Ureter (tissue), 1 donor: ENCODE results near the gene TRIM31. TPM values are rescaled to one million over a fixed set of nuclear protein-coding genes. Genes with fewer than 3 reads are reported as not detected.
A peak's percentile ranks its signal among the peaks of the same experiment; 100 is the strongest.

ENCODE experiments used
- DNase-seq: peaks from one replicate; pipeline ENCODE4 v3.0.0-alpha.2; 2020; ENCODE audit warnings: low spot score
- total RNA-seq: library from RNA; stranded (reverse); gene quantifications from one replicate; pipeline ENCODE4 v1.2.4, GENCODE V29; 2023
- donor health status: DM: yes; HTN: yes; CAD: no.

The TRIM31 gene
- total RNA-seq, 1 donor from 2014 or later: 0.78 TPM

DNA sequence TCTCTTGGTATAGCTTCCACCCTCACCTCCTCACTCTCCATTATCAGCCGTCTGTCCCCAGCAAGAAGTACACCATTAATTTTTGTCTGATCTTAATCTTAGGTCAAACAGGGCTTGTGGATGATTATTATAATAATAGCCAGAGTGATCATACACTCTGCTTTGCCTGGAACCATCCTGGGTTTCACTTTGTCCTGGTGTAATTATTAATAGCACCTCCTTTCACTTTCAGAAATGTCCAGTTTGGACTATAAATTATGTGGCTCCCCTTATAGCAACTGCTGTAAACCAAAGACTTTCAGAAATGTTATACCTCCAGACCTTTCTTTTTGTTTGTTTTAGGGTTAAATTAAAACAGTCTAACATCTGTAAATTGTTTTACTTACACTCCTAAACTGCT lies 951 bp upstream of the TRIM31 start:
- no peak for DNase-seq

DNA sequence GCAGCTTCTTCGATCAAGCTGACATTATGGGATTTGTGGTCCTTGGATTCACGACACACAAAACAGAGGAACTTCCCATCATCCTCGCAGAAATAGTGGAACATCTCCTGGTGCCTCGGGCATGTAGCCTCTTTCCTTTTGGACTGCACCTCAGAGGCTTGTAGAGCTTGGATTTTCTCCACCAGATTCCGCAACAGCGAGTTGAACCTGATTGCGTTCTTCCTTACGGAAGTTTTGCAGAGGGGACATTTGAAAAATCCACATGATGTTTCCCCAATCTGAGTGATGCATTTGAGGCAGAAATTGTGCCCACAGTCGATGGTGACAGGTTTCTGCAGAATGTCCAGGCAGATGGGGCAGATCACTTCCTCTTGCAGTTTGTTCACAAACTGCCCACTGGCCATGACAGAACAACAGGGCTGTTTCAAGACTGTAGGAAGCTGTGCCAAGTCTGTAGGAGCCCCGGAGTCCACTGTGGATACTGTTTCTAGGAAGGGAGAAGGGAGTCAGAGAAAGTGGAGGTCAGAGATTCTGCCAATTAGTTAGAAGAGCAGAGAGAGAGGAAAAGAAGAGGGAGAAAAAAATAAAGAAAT lies 392 bp downstream of the TRIM31 start:
- DNase-seq: no peak

DNA sequence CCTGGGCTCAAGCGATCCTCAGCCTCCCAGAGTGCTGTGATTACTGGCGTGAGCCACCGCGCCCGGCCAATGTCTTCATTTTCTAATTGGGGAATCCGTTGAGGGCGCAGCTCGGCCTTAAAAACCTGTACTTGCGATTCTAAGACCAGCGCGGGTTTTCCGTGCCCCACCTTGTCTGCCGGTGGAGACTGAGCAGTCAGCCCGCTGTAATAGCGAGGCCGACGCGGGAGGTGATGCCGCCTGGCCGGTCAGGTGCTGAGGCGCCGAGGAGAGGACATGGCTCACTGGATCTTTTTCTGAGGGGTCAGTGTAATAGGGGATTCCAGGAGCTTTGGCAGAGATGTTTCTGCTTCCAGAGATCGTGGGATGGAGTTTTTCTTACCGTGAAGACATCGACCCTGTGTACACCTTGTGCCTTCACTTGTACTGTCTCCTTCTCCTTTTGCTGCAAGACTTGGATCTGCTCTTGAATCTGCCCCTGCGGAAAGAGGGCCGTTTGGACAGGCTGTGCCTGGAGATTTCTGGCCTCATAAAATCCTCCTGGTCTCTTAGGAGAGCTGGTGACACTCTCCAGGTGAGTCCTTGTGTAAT lies 1.5 kb downstream of the TRIM31 start:
- DNase-seq: no peak

DNA sequence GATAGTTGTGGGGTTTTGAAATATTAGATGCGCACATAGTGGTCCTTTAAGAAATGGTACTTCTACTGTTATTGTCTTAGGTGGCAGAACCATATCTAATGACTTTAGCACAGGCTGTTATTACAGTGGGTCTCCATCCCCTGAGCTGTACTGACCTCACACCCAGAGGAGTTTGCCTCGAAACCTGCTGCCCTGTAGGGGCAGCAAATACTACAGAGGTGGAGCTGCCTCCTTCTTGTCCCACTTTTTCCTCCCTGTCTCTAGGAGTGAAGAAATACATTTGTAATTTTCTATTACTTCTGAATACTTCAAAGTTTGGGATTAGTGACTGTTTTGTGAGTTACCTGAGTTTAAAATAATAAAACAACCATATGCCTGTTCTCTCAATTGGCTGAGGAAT lies 8.2 kb downstream of the TRIM31 start:
- DNase-seq: no peak

DNA sequence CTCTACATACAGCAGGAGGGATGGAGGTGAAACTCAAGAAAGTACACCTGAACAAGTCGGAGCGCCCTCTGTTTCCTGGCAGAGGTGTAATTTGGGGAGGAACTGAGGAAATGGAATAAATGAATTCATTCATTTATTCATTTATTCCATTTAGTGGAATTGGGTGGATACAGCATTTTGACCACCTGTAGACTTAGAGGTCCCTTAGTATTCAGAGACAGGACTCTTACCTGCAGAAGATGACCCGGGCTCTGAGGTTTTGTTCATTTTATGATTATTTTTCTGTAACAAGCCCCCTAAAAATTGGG lies 9.1 kb downstream of the TRIM31 start:
- no peak for DNase-seq

DNA sequence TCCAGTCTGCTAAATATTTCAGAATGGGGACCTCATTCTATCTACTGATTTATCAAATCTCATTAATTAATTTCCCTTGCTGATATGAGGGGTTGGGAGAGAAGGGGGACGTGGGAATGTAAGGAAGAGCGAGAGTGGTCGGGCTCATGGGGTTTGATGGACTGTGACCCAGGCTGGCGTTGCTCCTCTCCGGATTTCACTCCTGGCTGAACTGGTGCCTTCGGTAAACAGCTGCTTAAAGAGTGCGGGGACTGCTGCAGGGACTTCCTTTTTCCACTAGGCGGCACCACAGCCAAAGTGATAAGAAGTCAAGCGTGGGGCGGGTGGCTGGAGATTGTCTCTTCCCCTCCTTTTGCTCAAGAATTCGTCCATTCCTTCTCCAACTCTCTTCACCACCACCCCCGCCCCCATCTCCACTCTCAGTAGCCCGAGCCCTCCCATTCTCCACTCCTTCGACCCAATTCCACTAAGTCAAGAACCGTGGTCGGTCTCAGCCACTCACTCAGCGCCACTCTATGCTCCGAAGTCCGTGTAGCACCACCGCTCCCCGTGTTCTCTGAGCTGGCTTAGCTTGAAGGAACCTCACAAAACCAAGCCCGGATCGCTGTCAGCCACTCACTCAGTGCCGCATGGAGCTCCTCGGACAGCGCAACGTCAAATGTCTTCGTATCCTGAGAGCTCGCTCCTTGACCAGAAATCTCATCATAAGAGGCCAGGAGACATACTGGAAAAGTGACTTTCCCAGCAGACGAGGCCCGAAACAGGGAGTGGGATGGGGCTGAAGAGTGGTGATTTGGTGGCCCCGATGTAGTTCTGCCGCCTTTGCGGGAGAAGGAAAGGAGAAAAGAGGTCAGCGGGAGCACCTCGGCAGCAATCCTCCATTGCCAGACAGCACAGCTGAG lies 9.7 kb downstream of the TRIM31 start:
- DNase-seq: peak; percentile 90

DNA sequence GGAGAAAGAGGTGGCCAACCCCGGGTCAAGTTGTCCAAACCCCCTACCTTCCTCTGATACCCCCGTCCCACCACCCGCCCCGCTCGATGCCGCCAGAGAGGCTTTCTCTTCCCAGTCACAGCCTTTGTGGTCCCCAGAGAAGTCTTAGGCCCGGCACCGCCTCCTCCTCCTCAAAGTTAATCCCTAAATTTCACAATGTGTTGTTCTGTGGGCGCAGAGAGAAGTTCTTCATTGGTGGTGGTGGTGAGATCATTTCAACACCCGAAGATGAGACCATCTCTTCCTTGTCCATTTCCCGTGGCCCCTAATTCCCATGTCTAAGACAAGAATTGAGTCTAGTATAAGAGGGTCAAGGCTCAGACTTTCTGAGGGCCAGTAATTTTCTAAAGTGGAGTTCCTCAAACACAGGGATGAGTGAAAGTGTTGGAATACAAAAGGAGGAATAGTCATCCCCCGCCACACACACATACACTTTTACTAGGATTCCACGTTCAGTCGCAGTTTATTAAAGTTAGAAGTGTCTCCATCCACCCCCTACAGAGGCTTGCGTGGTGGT lies 10.4 kb downstream of the TRIM31 start:
- peak; percentile 68 for DNase-seq

DNA sequence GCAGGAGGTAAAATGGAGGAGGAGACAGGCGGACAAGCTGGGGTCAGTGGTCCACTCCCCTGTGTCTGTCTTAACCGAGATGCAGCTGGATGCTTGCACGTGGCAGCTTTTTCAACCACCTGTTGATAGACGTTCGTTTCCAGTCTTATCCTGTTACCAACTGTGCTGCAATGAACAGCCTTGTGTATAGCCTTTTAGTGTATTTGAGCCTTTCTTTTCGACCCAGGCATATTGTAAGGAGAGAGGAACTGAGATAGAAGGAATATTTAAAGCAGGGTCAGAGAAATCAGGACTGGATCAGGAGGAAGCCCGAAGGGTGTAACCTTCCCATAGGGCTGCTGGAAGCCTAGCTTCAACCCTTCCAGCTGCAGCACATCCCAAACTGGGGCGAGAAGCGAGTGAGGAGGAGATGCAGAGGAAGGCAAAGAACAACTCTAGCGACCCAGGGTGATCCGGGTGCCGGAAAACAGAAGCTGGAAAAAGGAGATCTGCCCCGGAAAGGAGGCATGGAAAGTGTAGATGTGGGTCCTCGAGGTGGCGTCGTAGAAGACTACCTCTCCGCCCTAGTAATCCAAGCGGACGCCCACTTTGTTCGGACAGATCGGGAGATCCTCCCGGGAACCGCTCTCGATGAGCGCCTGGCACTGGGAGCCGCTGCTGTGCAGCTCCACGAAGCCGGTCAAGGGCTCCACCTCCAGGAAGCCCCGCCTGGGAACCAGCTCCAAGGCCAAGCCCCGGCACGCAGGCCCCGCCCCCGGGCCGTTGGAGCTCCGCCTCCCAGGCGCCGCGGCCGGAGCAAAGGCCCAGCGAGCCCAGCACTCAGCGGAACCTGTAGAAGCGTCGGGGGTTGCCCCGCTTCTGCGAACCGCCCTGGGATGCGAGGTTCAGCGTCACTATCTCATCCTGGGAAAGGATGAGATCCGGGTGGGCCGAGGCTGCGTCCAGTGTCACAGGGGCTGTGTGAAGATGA lies 11.2 kb downstream of the TRIM31 start:
- DNase-seq: peak; percentile 90

DNA sequence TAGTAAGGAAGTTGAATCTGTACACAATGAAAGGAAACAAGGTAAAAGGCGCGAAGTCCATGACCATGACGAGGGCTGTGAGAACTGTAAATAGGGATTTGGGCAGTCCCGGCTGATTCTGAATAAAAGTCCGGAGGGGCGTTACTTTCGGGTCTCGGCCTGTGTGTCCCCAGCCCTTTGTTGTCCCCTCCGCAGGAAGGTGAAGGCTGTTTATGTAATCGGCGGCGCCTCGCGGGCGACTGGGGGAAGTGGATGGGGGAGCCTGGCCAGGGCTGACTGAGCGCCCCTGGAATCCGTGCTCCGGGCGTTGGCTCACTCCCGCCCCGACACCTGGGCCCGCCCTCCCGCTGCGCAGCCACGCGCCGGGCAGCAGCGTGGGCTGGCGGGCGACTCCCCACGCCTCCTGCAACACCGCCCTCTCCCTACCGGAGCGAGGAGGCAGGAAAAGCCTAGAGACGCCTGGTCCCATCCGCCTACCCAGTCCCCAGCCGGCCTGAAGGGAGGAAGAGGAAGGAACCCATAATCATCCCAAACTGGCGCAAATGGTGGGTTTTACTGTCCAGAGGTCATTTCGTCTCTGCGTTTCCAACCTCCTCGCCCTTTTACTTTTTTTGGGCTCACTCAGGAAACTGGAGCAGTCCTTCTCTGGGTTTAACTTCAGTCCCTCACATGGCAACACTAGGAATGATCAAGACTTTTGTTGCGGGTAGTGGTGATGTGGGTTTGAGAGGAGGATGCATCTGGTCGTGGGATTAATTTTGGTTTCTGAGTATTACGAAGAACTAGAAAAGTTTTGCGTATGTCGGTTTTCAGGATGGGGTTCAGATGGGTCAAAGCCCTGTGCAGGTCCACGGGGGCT lies 12.1 kb downstream of the TRIM31 start:
- peak; percentile 67 for DNase-seq

DNA sequence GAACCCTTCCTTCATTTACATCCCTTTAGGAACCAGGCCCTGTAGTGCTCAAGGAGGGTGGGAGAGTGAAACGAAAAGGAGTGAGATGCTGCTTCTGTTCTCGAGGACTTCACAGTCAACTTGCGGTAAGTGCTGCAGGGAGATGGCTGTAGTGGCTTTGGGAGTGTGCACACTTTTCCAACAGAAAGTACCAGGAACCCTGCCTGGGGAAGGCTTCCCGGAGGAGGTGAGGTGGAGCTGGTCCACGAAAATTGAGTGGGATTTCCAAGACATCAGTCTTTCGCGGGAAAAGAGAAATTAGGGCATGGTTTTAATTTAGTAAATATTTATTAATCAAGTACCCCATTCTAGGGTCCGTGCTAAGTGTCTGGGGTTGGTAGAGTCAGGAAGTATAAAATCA lies 12.7 kb downstream of the TRIM31 start:
- no peak for DNase-seq

DNA sequence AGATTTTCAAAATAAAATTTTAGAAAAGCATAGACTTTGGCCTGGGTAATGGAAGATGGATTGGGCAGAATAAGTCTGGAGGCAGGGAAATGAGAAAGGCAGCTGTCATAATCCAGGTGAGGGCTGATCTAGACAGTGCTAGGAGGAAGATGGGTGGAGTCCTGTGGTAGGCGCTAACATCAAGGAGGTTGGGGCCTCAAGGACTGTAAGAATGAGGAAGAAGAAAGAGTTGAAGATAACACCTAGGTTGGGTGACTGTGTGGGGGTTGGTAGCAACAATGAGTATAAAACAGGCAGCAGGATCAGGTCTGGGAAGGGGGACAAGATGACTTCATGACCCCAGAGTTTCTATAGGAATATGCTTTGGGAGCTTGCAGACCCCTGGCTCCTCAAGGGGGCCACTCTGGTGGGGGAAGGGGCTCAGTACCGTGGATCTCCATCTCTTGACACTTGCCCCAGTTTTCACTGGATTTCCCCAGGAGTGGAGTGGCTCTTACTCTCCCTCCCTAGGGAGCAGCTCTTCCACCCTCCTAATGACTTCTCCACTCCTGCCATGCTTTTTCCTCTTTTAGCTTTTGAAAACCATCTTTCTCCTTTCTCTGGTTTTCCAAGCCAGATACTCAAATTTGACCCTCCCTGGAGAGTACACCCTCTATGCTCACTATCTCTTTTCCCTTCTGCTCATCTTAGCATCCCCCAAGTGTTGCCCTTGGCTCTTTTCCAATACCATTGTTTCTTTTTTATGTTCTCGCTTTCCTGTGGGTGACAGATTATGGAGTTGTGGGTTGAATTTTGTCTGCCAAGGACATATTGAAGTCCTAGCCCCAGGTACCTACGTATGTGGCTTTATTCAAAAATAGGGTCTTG lies 14.8 kb downstream of the TRIM31 start:
- DNase-seq: no peak

DNA sequence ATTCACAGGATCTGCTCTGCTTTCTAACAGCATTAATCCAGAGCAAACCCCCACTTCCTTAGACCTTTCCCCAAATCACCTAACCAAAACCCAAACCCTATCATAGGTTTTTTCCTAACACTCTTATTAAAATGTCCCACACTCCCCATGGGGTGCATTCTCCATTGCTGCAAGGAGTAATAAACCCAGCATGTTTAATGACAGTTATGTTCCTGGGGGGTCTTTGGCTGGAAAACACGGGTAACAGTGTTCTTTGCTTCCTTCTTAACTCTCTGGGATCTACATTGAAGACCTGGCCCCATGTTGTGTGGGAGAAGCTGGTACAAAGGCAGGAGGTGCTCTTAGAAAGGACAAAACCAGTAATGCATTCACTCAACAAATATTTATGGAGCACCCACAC lies 16.1 kb downstream of the TRIM31 start:
- DNase-seq: no peak

DNA sequence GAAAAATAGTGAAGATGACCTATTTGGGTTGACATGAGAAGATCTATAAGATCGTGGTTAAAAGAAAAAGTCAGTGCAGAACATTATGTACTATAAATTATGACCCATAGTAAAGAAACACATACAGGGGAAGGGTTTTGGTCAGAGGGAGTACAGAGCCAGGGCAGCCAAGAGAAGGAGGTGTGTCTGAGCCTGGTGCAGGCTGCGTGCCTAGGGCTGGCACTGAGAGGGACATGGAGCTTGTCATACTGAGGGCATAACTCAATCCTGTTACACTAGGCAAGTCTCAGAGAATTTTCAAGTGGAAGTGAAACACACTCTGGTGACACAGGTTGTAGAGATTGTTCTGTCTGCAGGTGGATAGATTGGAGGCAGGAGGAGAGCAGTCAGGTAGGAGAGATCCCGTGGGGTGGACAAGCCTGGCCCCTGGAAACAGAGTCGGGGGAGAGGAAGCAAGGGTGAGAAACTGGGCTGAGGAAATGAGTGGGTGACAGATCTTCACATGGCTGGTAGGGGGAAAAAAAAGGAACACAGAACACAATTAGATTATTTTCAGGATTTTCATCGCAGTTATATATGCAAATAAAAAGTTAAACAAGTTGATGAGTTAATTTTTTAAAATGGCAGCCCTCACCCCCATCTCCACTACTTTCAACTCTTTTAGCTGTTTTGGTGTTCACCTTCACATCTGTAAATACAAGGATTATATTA lies 18.8 kb downstream of the TRIM31 start:
- DNase-seq: no peak

DNA sequence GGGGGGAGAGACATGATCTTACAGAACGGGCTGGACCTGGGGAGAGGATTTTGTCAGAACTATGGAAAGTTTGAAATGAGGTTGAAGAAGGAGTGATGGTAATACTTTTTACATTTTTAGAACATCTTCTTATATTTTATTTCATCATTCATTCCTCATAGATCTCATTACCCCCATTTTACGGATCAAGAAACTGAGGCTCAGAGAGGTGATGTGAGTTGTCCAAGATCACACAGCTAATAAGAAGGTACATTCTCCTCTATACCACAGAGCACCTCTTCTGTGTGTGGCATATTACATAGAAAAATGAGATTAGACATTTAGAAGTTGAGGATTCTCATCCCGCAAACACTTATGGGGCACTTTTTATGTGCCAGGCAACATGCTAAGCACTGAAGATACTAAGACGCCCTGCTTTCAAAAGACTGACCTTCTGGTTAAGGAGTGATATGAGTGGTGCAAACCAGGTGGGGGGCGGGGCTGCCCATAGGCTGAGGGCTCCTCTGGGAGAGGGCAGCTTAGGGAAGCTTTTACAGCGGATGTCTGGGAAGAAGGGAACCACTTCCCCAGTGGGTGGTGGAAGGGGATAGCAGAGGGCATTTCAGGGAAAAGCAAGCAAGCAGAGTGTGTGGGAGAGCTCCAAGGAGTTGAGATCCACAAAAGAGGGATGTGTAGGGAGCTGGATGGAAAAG lies 19.9 kb downstream of the TRIM31 start:
- DNase-seq: no peak

DNA sequence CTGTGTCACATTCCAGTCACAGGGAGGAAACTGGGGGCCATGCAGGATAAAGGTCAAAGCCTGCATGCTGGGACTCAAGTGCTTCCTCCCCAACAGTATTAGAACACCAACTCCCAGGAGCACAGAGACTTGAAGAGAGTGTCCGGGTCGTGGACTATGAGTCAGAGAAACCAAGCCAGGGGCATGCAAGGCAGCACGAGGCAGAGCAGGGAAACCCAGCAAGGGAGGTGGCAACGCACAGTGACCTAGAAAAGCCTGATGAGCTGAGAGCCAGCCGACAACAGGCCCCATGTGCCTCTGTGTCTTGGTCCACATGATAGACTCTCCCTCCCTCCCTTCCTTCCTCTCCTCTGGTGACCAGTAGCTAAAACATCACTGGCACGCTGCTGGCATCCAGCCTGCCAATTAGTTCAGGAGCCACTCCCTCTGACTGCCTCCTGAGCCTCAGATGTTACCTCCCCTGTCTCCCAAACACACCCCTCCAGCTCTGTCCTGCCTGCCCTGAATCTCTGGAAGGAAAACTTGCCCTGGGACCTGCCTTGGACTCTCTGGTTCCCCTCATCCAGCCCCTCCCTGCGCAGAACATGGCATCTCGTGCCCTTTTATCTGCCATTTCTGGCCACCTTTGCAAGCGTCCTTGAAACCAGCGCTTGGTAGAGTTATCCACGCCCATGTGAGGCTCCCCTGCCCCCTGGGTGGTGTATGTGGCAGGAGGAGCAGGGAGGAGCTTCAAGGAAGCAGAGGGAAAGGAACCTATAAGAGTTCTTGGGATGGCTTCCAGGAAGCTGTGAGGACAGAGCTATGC lies 21.1 kb downstream of the TRIM31 start:
- peak; percentile 73 for DNase-seq

DNA sequence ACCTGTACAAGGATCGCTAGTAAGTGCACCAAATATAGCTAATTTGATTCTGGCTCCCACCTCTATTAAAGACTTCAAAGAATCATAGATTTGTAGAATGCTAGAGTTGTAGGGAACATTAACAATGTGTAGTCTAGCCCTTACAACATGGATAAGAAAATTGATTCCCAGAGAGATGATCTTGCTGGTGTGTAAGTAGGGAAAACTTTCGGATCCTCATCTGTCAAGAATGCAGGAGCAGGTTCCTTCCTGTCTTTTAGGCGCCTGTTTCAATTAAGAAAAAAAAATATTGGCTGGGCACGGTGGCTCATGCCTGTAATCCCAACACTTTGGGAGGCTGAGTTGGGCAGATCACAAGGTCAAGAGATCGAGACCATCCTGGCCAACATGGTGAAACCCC lies 25.0 kb downstream of the TRIM31 start:
- DNase-seq: no peak

DNA sequence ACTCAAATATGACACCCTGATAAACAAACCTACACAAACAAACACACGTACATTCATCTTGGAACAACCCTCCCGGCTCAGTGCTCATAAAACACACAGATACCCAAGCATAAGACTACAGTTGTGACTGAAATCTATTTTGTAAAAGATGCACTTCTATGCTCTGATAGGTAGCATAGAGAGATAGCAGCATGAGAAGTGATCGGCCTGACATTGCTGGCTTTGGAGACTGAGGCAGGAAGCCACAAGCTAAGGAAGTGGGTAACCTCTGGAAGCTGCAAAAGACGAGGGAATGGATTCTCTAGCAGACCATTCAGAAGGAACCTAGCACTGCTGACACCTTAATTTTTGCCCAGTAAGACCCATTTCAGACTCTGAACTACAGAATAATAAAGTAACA lies 35.7 kb downstream of the TRIM31 start:
- no peak for DNase-seq
